GM23338 (cell line): Measurements from ENCODE around the gene FGD4.

Experiments
- JUNB ChIP-seq: IDR thresholded peaks from one replicate; pipeline ENCODE4 v1.6.1; 2016; ENCODE audit warnings: antibody characterized with exemption; ENCODE audit not compliant: unreplicated experiment
- NANOG ChIP-seq: IDR thresholded peaks from 2 replicates; pipeline ENCODE4 v1.6.1; 2016; ENCODE audit warnings: antibody characterized with exemption, borderline replicate concordance
- POLR2AphosphoS5 ChIP-seq: IDR thresholded peaks from 2 replicates; pipeline ENCODE4 v1.6.1; 2016; ENCODE audit warnings: antibody characterized with exemption, low read depth
- STAT1 ChIP-seq: IDR thresholded peaks from one replicate; pipeline ENCODE4 v1.6.1; 2016; ENCODE audit warnings: antibody characterized with exemption; ENCODE audit not compliant: unreplicated experiment
- TF ChIP-seq, protein P1 (sequence below), 2 experiments: fragments of 200-600 bp in 1 of 2; sonication (generic) in 1 of 2; conservative IDR thresholded peaks; 2 replicates each; pipeline versions ENCODE4 v1.5.1 to v1.6.1; 2016 to 2017; ENCODE audit warnings: antibody characterized with exemption in 2 of 2, low read depth in 2 of 2, mild to moderate bottlenecking in 2 of 2, moderate library complexity in 1 of 2
- TF ChIP-seq, protein P2 (sequence below): IDR thresholded peaks from one replicate; pipeline ENCODE4 v1.6.1; 2018; ENCODE audit warnings: antibody characterized with exemption; ENCODE audit not compliant: unreplicated experiment

DNA sequence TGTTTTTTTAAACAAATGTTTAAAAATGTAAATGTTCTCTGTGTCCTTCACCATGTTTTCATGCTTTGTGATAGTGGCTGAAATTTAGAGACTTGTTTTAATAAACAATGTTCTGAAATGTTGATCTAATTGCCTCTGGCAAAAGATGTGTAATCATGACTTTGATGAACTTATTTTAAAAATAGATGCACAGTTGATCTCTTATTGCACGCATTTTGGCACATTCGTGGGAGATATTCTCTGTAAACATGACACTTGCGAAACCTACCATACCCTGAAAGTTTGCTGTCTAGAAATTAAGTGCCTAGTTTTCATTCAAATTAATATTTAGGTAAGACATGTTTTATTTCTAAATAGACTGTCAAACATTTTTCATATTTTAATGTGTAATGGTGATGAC lies 160.1 kb downstream of the FGD4 start:
- TF ChIP-seq, protein P1, sequence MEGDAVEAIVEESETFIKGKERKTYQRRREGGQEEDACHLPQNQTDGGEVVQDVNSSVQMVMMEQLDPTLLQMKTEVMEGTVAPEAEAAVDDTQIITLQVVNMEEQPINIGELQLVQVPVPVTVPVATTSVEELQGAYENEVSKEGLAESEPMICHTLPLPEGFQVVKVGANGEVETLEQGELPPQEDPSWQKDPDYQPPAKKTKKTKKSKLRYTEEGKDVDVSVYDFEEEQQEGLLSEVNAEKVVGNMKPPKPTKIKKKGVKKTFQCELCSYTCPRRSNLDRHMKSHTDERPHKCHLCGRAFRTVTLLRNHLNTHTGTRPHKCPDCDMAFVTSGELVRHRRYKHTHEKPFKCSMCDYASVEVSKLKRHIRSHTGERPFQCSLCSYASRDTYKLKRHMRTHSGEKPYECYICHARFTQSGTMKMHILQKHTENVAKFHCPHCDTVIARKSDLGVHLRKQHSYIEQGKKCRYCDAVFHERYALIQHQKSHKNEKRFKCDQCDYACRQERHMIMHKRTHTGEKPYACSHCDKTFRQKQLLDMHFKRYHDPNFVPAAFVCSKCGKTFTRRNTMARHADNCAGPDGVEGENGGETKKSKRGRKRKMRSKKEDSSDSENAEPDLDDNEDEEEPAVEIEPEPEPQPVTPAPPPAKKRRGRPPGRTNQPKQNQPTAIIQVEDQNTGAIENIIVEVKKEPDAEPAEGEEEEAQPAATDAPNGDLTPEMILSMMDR (conservative IDR thresholded peaks at IDR 0.05; ENCODE audit: low read depth in 2 of 2): no peak
- no peak for TF ChIP-seq POLR2AphosphoS5
- TF ChIP-seq JUNB: no peak
- no peak for TF ChIP-seq NANOG
- TF ChIP-seq, protein P2, sequence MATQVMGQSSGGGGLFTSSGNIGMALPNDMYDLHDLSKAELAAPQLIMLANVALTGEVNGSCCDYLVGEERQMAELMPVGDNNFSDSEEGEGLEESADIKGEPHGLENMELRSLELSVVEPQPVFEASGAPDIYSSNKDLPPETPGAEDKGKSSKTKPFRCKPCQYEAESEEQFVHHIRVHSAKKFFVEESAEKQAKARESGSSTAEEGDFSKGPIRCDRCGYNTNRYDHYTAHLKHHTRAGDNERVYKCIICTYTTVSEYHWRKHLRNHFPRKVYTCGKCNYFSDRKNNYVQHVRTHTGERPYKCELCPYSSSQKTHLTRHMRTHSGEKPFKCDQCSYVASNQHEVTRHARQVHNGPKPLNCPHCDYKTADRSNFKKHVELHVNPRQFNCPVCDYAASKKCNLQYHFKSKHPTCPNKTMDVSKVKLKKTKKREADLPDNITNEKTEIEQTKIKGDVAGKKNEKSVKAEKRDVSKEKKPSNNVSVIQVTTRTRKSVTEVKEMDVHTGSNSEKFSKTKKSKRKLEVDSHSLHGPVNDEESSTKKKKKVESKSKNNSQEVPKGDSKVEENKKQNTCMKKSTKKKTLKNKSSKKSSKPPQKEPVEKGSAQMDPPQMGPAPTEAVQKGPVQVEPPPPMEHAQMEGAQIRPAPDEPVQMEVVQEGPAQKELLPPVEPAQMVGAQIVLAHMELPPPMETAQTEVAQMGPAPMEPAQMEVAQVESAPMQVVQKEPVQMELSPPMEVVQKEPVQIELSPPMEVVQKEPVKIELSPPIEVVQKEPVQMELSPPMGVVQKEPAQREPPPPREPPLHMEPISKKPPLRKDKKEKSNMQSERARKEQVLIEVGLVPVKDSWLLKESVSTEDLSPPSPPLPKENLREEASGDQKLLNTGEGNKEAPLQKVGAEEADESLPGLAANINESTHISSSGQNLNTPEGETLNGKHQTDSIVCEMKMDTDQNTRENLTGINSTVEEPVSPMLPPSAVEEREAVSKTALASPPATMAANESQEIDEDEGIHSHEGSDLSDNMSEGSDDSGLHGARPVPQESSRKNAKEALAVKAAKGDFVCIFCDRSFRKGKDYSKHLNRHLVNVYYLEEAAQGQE: no peak
- TF ChIP-seq STAT1: no peak
